ENCODE data around the gene HSPA1B.
A peak's percentile ranks its signal among the peaks of the same experiment; 100 is the strongest.
"Not testable (repeated sequence)": the region's sequence is repeated elsewhere in the genome, so short reads cannot be mapped to it uniquely, and the experiment has no call there.

HSPA1B gene

GRCh38 chr6:31799781-31800180 is 27.8 kb upstream of the HSPA1B start:
- DNase-seq (ENCODE audit: low spot score), result no peak

GRCh38 chr6:31801031-31801927 is 26.3 kb upstream of the HSPA1B start:
- not testable (repeated sequence) for DNase-seq (ENCODE audit: low spot score)

- DNase-seq (ENCODE audit: low spot score), result no peak
These were observed 21.5 kb upstream of the HSPA1B start for GRCh38 chr6:31805939-31806469.

DNA sequence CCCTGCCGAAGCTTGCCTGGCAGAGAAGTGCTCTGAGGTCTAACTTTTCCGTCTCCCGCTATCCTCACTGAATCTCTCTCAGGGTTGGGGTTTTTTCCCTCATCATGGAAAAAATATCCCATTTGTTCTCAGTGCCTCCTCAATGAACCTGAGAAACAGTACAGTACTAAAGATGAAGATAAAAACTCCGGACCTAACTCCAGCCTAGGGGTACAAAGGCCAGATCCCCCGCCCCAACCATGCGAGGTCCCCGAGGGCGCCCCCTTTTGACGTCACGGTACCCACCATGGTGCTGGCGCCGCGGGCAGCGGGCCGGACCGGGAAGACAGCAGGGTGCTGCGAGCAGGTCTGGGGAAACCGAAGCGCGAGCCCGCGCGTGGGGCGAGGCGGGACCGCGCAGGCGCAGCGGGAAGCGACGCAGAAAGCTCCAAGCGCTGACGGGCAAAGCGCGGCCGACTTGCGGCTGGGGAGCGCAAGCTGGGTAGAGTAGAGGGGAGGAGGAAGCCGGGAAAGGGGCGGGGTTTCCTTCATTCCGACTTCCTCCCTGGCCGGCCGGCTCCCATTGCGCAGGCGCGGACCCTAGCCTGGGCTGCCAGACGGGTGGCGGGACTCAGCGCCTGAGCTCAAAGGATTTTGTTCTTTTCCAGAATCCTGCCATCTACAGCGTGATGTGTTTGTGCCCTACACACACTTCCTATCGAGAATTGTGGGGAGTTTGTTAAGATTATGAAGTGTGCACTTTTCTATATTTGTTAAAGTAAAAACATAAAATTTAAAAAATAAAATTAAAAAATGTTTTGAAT is 20.9 kb upstream of the HSPA1B start, which contains the start of gene LSM2:
Gene LSM2, minus strand, starts transcription at position 497 of the 803 bp plus-strand sequence. Its CDS starts 209 bp downstream, at position 288.
- peak; percentile 100 for DNase-seq (ENCODE audit: low spot score)

DNA sequence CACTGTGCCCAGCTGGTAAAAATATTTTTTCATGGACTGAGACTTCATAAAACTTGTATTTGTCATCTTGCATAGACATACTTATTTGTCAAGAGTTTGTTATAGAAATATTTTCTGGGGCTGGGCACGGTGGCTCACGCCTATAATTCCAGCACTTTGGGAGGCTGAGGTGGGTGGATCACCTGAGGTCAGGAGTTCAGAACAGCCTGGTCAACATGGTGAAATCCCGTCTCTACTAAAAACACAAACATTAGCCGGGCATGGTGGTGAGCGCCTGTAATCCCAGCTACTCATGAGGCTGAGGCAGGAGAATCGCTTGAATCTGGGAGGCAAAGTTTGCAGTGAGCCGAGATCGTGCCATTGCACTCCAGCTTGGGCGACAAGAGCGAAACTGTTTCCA is 18.9 kb upstream of the HSPA1B start:
- not testable (repeated sequence) for DNase-seq (ENCODE audit: low spot score)

GRCh38 chr6:31811645-31812044 is 15.9 kb upstream of the HSPA1B start:
- no peak for DNase-seq (ENCODE audit: low spot score)

DNA sequence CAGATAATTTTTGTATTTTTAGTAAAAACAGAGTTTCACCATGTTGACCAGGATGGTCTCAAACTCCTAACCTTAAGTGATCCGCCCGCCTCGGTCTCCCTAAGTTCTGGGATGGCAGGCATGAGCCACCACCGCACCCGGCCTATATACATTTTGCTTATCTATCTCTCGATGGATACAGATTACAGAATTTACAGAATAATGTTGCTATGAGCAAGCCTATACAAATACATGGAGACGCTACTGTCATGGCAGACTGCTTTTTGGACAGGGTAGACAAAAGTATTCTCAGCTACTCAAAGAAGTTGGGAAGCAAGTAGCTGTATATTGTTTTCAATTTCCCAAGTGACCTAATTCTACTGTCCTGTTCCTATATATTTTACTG is 14.1 kb upstream of the HSPA1B start:
- DNase-seq (ENCODE audit: low spot score), result no peak

GRCh38 chr6:31814677-31815024 is 12.9 kb upstream of the HSPA1B start:
- peak; percentile 95 for DNase-seq (ENCODE audit: low spot score)

DNA sequence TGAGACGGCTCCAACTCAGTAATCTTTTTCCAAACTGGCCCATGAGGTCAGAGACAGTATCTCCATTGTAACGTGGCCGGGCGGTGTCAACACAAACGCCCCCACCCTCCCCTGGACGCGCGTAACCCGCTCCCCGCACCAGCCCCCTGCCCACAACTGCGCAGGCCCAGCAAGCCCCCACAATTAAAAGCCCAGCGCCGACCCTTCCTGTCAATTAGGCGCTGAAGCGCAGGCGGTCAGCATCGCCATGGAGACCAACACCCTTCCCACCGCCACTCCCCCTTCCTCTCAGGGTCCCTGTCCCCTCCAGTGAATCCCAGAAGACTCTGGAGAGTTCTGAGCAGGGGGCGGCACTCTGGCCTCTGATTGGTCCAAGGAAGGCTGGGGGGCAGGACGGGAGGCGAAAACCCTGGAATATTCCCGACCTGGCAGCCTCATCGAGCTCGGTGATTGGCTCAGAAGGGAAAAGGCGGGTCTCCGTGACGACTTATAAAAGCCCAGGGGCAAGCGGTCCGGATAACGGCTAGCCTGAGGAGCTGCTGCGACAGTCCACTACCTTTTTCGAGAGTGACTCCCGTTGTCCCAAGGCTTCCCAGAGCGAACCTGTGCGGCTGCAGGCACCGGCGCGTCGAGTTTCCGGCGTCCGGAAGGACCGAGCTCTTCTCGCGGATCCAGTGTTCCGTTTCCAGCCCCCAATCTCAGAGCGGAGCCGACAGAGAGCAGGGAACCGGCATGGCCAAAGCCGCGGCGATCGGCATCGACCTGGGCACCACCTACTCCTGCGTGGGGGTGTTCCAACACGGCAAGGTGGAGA is 12.3 kb upstream of the HSPA1B start, which contains the start of the genes HSPA1A and HSPA1L:
Gene HSPA1A, plus strand, starts transcription at position 519 of the 814 bp plus-strand sequence. Its CDS starts 214 bp downstream, at position 733.
Gene HSPA1L, minus strand, starts transcription at position 259 of the 814 bp plus-strand sequence. CDS start 3,311 bp downstream, outside the sequence.
- peak; percentile 95 for DNase-seq (ENCODE audit: low spot score)

DNA sequence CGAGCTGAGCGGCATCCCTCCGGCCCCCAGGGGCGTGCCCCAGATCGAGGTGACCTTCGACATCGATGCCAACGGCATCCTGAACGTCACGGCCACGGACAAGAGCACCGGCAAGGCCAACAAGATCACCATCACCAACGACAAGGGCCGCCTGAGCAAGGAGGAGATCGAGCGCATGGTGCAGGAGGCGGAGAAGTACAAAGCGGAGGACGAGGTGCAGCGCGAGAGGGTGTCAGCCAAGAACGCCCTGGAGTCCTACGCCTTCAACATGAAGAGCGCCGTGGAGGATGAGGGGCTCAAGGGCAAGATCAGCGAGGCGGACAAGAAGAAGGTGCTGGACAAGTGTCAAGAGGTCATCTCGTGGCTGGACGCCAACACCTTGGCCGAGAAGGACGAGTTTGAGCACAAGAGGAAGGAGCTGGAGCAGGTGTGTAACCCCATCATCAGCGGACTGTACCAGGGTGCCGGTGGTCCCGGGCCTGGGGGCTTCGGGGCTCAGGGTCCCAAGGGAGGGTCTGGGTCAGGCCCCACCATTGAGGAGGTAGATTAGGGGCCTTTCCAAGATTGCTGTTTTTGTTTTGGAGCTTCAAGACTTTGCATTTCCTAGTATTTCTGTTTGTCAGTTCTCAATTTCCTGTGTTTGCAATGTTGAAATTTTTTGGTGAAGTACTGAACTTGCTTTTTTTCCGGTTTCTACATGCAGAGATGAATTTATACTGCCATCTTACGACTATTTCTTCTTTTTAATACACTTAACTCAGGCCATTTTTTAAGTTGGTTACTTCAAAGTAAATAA is 10.2 kb upstream of the HSPA1B start:
- DNase-seq (ENCODE audit: low spot score), result not testable (repeated sequence)

GRCh38 chr6:31817929-31818511 is 9.5 kb upstream of the HSPA1B start:
- not testable (repeated sequence) for DNase-seq (ENCODE audit: low spot score)

GRCh38 chr6:31819871-31820299 is 7.7 kb upstream of the HSPA1B start:
- DNase-seq (ENCODE audit: low spot score), result no peak

GRCh38 chr6:31820399-31820798 is 7.1 kb upstream of the HSPA1B start:
- not testable (repeated sequence) for DNase-seq (ENCODE audit: low spot score)

DNA sequence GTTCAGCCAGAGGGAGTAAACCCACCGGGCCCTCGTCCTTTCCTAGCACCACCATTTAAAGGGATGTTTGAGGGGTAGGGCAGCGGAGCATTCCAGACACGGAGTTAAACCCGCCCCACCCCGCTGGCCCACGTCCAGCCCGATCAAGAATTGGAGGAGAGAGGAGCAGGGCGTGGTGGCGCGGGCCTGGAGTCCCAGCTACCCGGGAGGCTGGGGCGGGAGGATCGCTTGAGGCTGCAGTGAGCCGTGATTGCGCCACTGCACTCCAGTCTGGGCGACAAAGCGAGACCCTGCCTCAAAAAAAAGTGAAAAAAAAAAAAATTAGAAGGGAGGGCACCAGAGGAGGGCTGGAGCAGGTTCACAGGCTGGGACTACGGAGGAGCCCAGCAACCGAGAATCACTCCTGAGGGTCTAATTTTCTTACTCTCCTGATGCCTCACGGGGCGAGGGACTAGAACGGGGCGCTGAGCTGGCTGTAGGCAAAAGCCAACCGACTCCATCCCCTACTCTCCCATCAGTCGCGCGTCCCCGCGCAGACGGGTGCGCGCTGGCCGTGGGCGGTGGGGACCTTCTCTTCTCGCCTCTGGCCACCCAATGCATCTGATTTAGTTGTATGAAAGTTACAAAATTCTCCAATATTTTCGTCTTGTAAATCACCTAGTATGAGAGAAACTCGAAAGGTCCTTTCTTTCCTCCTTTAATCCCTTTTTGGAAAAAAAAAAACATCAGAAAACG is 6.1 kb upstream of the HSPA1B start:
- DNase-seq (ENCODE audit: low spot score), result peak; percentile 35

DNA sequence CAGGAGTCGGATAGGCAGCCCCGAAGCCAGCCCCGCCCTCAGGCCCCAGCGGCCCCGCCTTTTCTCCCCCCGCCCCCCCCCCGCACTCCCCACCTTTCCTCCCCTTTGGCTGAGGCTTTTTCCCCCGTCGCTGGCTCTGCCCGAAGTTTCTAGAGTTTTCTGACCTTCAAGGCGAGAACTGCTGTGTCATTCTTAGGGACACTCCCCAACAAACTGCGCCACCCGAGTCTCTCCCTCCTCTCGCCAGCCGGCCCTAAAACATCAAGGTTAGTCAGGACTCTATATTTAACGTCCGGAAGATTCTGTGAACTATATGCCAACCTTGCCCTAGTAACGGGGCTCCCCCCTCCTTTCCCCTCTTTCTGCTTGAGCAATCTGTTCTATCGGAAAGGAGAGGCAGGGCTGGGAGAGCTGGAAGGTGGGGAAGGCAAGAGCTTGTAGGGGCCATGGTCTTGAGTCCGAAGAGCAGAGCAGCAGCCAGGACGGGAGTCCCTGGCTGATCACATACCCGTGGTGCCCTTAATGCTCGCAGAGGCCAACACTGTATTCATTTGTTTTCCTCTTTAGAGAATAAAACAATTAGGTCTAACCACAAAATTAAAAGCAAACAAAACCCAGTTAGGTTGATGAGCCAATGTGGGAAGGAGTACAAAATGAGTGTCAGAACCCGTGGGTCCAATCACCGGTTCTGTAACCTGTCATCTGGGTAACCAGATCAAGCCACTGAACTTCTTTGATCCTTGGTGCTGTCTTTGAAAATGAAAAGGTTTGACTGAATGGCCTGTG is 5.3 kb upstream of the HSPA1B start:
- DNase-seq (ENCODE audit: low spot score), result peak; percentile 80

DNA sequence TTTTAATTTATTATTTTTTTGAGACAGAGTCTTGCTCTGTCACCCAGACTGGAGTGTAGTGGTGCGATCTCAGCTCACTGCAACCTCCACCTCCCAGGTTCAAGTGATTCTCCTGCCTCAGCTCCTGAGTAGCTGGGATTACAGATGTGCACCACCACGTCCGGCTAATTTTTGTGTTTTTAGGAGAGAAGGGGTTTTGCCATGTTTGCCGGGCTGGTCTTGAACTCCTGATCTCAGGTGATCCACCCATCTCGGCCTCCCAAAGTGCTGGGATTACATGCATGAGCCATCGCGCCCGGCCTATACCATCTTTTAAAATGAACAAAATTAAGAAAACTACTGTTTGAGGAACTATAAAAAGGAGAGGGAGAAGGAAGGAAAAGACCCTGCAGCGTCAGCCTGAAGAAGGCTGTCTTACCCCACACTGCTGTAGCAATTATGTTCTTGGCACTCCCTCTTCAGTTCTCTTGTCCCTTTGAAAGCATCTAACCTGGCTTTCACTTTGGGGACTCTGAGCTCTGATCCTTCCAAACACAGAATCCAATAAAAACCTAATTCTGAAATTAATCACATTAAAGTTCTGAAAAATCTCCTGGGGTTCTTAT is 3.8 kb upstream of the HSPA1B start:
- not testable (repeated sequence) for DNase-seq (ENCODE audit: low spot score)

DNA sequence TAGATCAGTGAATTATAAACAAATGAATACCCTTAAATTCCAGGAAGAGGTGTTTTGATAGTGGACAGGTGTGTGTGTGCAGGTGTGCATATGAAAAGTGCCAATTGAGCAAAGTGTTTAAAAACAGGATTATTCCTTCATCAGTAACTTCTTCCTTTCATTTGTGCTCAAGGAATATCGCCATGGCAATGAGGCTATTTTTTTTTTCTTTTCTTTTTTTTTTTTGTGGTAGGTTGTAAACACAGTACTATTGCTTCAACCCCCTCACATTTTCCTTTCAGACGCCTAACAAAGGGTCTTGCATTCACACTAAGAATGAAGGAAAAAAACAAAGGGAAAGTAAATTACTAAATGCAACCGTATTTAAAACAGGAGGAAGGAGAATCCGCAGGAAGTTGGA is 2.0 kb upstream of the HSPA1B start:
- no peak for DNase-seq (ENCODE audit: low spot score)

GRCh38 chr6:31826793-31827285 is 699 bp upstream of the HSPA1B start:
- DNase-seq (ENCODE audit: low spot score), result peak; percentile 83

Data from AG08395 (cell line).